HG03460 (cell line): ENCODE results near the gene HS6ST3.
"Not testable (repeated sequence)": the region's sequence is repeated elsewhere in the genome, so short reads cannot be mapped to it uniquely, and the experiment has no call there.

ENCODE experiments used
- ATAC-seq: cut with Tn5 transposase; IDR thresholded peaks from one replicate; pipeline ENCODE4 v1.9.1; 2021; ENCODE audit not compliant: unreplicated experiment

HS6ST3 gene

GRCh38 chr13:96707146-96707545 is 617.2 kb downstream of the HS6ST3 start:
- no peak for ATAC-seq

DNA sequence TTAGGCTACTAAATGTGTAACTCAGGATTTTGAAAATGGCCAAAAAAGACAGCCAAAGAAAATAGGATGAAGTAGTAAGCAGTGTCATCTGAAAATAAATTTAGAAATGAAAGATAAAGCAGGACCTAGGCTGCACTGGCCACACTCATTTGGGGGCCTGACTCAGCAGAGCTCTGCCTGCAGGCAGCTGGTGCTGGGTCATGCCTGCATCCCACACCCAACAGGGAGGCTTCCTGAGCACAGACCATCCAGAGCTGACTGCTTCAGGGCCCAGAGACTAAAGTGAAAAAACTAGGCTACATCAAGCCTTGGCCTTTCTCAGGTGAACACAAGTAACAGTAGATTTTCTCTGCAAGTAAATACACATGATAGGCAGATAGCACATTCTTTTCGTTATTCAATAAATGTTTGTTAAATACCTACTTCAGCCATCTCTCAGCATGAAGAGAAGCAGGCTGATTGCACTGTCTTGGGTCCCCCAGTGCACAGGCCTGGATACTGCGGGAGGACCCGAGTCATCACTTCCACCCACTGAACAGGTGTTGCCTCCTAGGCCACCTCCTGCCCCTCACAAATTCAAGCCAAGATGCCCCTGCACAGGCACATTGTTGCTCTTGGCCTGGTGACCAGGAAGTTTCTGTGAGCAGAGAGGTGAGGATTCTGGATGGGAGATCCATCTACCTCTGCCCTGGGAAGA is 620.4 kb downstream of the HS6ST3 start:
- ATAC-seq, result no peak

DNA sequence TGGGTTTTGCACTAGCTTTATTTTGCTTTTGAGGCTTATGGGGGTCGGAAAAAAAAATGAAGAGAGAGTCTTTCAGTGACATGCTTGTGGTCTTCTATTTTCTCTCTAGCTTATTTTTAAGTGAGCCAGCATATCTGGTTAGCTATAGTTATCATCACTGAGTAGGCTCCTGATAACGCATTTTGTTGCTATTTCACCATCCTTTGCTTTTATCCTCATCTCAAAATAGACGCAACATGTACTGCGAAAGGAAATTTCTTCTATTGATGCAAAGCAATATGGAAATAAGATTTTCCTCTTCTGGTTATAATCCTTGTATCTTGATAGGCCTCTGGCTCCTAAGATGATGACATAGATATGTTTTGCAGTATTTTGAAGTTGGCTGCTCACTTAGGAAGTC is 630.5 kb downstream of the HS6ST3 start:
- ATAC-seq, result no peak

DNA sequence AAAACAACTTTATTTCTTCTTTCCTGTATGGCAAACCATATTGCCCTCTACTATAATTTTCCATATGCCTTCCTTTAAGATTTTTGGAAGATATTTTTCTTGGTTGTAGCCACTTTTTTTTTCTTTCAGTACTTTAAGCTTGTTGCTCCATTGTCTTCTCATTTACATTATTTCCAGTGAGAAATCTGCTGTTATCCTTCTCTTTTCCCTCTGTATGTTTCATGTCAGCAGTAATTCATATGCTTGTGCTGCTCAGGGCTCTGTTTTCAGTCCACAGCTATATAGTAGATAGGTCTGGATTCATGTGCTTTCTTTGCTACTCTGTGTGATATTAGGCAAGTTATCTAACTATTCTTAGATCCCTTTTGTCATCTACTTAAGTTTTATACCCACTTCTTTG is 636.7 kb downstream of the HS6ST3 start:
- ATAC-seq, result no peak

DNA sequence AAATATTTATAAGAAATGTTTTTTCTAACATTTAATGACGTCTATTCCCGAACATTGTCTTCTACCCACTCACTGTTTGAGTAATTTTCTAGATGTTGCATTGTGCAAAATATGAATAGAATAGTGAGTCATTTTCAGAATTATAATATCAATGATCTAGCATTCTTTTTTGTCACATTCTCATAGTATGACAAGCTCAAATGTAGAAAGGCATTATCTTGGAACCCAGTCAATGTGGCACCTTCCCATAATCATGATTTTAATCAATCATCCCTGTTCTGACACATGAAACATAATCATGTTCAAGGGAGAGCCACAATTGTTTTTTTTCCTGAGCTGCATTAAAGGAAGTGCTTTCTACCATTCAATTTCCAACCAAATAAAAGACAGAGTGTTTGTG is 638.6 kb downstream of the HS6ST3 start:
- no peak for ATAC-seq

DNA sequence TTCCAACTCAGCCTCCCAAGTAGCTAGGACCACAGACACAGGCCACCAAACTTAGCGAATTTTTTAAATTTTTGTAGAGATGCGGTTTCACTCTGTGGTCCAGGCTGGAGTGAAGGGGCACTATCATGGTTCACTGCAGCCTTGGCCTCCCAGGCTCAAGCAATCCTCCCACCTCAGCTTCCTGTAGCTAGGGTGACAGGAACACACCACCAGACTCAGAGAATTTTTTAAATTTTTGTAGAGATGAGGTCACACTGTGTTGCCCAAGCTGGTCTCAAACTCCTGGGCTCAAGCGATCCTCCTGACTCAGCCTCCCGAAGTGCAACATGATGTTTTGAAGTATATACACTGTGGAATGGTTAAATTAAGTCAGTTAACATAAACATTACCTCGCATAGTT is 640.8 kb downstream of the HS6ST3 start:
- ATAC-seq, result no peak

DNA sequence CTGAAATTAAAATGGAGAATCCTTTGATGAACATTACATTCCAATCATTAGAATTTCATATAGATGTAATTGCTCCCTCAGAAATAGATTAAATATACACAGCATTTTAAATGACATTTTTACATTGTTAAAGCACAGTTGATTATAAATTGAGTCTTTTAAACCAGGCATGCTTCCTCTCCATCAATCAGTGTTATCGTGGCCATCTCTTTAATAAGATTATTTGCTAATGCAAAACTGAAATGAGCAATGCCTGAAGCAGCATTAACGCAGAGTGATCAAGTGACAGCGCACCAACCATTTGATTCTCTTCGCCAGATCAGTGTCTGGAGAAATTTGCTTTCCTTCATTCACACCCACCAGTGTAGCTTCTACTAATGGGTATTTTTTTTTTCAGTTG is 644.6 kb downstream of the HS6ST3 start:
- no peak for ATAC-seq

DNA sequence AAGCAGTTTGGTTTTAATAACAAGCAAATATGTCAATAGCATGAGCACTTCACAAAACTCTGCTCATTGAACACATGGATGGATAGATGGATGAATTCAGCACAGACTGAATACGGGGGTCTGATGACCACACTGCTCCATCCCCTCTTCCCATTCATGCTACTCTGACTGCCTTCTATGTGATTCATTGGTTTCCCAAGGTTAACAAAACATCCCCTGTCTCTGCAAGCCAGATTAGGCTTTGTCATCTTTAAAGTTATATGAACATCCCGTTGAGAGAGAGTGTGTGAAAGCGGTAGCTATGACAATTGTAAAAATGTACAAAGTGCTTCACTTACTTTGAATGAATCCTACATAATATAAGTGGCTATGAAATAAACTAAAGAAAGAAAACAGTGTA is 651.9 kb downstream of the HS6ST3 start:
- ATAC-seq, result no peak

DNA sequence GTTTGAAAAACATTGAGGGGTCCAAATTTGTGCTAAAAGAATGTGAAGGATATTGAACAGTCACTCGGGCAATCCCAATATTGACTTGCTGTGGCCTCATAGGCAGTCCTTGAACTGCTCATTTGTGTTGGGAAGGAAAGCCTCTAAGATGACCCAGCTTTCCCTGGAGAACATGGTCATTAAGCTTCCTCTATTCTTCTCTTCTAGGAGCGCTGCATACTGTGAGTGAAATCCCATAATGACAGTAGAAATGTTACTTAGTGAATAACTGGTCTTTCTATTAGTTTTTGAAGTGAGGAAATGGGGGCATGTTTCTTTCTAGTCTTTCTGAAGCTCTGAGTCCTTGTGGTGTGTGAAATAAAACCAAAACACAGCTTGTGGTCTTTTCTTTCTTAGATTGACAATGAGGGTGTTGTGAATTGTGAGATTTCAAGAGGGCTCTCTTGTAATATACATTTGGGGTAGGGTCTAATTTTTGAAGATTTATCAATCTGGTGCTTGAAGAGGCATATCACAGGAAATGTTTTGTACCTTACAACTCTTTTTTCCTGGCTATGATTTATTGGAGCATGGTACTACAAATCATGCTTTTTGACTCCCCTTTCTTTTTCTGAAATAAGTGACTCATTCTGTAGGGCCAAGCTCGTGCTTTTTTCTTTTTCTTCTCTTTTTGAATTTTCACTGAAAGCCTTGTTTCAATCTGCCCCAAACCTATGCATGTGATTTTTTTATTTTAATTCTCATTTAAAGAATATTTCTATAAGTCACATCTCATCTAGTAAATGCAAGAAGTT is 653.6 kb downstream of the HS6ST3 start:
- ATAC-seq, result no peak

GRCh38 chr13:96744367-96745331 is 654.7 kb downstream of the HS6ST3 start:
- ATAC-seq, result no peak

- no peak for ATAC-seq
Observed at GRCh38 chr13:96746886-96747285, 657.0 kb downstream of the HS6ST3 start.

DNA sequence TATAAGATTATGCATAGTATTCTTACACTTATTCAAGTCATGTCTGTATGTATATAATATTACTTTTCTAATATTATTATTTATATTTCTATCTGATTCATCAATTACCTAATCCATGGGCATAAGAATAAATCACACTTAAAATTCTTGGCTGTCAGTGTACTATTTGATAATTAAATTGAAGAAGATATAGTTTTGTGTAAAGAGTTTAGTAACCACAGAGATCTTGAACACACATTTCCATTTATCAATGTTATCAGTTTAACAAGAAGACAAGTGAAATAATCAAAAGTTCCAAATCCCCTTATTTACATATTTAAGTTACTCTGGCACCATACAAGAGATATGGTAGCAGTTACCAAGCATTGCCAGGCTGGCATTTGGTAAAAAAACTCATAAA is 659.9 kb downstream of the HS6ST3 start:
- no peak for ATAC-seq

DNA sequence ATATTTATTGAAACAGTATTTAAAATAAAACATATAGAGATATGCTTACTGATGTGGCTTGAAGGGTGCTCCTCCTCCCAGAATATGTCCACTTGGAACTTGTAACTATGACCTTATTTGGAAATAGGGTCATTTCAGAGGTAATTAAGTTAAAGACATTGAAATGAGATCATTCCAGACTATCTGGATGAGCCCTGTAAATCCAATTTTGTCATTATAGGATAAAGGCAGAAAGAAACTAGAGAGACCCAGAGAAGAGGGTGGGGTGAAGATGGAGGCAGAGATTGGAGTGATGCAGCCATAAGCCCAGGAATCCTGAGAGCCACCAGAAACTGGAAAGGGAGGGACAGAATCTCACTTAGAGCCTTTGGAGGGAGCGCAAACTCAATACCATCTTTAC is 661.2 kb downstream of the HS6ST3 start:
- ATAC-seq, result no peak

GRCh38 chr13:96762876-96763275 is 673.0 kb downstream of the HS6ST3 start:
- ATAC-seq, result no peak

DNA sequence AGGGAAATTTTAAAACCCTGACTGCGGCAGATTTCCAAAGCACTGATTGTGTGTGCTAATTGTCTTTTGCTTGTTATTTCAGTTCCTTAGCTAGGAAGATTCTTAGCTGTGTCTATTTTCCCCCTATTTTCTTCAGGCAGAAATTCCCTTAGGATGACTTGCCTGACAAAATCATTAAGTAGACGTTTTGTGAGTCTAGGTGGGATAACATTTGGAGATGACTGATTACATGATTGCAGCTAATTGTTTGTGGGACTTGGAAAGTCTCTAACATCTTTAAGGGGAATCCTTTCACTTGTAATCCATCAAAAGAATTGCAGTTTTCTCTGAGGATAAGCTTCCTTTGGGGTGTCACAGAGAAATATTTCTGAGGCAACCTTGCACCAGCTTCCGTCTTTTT is 676.4 kb downstream of the HS6ST3 start:
- no peak for ATAC-seq

DNA sequence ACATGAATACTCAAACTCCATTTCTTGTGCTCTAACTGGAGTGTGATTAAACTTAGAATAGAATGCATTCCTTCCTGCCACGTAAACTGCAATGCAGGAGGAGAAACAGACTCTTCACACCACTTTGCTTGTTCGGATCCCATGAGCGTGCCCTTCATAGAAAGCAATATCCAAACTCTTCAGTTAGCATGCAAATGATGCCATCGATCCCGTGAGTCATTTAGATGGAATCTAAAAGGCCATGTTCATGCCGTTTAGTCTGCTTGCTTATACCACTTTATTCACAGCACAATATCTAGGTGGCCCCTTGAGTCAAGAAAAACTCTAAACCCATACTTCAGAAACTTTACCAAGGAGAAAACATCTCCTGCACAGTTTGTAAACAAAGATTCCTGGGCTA is 678.6 kb downstream of the HS6ST3 start:
- no peak for ATAC-seq

- ATAC-seq, result no peak
Observed at GRCh38 chr13:96769874-96770273, 680.0 kb downstream of the HS6ST3 start.

DNA sequence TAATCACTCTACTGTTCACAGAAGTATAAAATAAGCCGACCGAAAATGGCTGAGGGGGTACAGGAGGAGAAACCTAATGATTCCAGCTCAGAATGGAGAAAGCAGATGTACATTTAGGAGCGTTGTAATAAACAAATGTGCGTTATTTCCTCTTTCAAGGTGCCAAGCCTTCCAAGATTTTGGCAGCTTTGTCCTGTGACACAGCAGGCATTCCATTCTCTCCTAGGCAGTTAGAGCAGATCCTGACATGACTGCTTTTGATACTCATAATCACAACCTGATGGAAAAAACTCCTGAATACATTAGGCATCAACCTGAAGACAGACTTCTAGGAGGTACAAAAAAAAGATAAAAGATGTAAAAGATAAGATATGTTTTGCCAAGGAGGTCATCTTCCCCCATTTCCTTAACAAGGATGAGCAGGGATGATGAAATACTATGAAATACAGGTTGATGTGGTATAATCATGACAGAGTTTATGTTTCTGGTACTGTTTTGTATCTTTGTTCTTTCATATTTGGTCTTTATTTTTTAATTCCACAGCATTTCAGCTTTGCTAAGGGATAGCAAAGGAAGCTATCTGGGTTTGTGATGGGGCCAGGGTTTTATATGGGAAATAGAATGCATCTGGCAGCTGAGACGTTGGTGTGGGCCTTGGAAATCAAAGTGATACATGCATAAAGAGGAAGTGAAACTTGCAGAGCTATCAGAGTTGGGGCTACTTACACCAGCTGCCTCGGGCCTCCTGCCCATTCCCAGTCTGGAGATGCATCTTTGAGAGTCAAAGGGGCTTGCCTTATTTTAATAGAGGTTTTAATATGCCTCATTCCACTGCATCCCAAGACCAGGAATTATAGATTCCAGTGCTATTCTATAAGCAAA is 681.8 kb downstream of the HS6ST3 start:
- ATAC-seq, result no peak

- ATAC-seq, result no peak
Observed at GRCh38 chr13:96772426-96772825, 682.5 kb downstream of the HS6ST3 start.

- ATAC-seq, result not testable (repeated sequence)
Observed at GRCh38 chr13:96778302-96778701, 688.4 kb downstream of the HS6ST3 start.
